ENCODE measurements around the gene TNIK. TPM values are rescaled to one million over a fixed set of nuclear protein-coding genes. Genes with fewer than 3 reads are reported as not detected.

Gene TNIK
- total RNA-seq, 1 donor from 2014 or later: 15.5 TPM

DNA sequence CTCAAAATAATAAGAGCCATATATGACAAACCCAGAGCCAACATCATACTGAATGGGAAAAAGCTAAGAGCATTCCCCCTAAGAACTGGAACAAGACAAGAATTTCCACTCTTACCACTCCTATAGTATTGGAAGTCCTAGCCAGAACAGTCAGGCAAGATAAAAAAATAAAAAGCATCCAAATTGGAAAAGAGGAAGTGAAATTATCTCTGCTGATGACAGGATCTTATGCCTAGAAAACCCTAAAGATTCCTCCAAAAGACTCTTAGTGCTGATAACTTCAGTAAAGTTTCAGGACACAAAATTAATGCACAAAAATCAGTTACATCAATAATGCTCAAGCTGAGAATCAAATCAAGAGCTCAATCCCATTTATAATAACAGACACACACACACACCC, 387.8 kb downstream of the TNIK start:
- no peaks in the 10 kb centered on the region for H3K9me3 Mint-ChIP-seq (ENCODE audit: unreplicated experiment)
- no peak overlapping the region for H3K4me3 Mint-ChIP-seq (ENCODE audit: unreplicated experiment)
- H3K4me1 Mint-ChIP-seq (ENCODE audit: unreplicated experiment): peaks cover 2% of the 10 kb centered on the region
- no peak for DNase-seq (ENCODE audit: extremely low spot score, unreplicated experiment)
- TF ChIP-seq, protein P1, sequence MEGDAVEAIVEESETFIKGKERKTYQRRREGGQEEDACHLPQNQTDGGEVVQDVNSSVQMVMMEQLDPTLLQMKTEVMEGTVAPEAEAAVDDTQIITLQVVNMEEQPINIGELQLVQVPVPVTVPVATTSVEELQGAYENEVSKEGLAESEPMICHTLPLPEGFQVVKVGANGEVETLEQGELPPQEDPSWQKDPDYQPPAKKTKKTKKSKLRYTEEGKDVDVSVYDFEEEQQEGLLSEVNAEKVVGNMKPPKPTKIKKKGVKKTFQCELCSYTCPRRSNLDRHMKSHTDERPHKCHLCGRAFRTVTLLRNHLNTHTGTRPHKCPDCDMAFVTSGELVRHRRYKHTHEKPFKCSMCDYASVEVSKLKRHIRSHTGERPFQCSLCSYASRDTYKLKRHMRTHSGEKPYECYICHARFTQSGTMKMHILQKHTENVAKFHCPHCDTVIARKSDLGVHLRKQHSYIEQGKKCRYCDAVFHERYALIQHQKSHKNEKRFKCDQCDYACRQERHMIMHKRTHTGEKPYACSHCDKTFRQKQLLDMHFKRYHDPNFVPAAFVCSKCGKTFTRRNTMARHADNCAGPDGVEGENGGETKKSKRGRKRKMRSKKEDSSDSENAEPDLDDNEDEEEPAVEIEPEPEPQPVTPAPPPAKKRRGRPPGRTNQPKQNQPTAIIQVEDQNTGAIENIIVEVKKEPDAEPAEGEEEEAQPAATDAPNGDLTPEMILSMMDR (IDR thresholded peaks at IDR 0.05): no peak
- peaks cover 21% of the 10 kb centered on the region for H3K36me3 Mint-ChIP-seq (ENCODE audit: unreplicated experiment)
- H3K27me3 Mint-ChIP-seq (ENCODE audit: unreplicated experiment): no peaks in the 10 kb centered on the region
- no peak overlapping the region for H3K27ac Mint-ChIP-seq (ENCODE audit: unreplicated experiment)

DNA sequence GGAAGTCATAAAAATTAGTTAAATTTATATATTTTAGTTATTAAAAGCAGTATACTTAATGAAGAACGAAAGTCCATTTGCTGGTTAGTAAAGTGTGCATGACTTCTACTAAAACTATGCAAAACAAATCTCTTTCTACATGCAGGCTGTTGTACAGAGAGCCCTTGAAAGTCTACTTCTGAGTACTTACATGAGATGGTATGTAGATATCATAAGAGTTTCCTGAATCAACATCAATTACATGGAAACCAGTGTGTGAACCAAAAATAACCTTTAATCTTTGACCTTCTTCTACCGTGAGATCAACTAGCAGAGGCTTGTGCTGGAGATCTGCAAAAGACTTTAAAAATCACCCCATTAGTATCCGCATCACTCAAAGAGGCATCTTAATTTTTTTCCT, 391.5 kb downstream of the TNIK start:
- no peaks in the 10 kb centered on the region for H3K27me3 Mint-ChIP-seq (ENCODE audit: unreplicated experiment)
- no peak overlapping the region for H3K27ac Mint-ChIP-seq (ENCODE audit: unreplicated experiment)
- H3K4me3 Mint-ChIP-seq (ENCODE audit: unreplicated experiment): no peak overlapping the region
- TF ChIP-seq, protein P1 (IDR thresholded peaks at IDR 0.05): no peak
- H3K4me1 Mint-ChIP-seq (ENCODE audit: unreplicated experiment): no peaks in the 10 kb centered on the region
- no peaks in the 10 kb centered on the region for H3K9me3 Mint-ChIP-seq (ENCODE audit: unreplicated experiment)
- no peak for DNase-seq (ENCODE audit: extremely low spot score, unreplicated experiment)
- peaks cover 28% of the 10 kb centered on the region for H3K36me3 Mint-ChIP-seq (ENCODE audit: unreplicated experiment)

- Mint-ChIP-seq H3K9me3 (ENCODE audit: unreplicated experiment) (no peaks in the 10 kb centered on the region), H3K4me1 (ENCODE audit: unreplicated experiment) (no peaks in the 10 kb centered on the region), H3K27ac (ENCODE audit: unreplicated experiment) (no peak overlapping the region), H3K27me3 (ENCODE audit: unreplicated experiment) (no peaks in the 10 kb centered on the region), H3K4me3 (ENCODE audit: unreplicated experiment) (no peak overlapping the region), H3K36me3 (ENCODE audit: unreplicated experiment) (peaks cover 25% of the 10 kb centered on the region)
- TF ChIP-seq, protein P1 (IDR thresholded peaks at IDR 0.05): no peak
- DNase-seq (ENCODE audit: extremely low spot score, unreplicated experiment): no peak
Observed at GRCh38 chr3:171066206-171066605, 394.0 kb downstream of the TNIK start.

DNA sequence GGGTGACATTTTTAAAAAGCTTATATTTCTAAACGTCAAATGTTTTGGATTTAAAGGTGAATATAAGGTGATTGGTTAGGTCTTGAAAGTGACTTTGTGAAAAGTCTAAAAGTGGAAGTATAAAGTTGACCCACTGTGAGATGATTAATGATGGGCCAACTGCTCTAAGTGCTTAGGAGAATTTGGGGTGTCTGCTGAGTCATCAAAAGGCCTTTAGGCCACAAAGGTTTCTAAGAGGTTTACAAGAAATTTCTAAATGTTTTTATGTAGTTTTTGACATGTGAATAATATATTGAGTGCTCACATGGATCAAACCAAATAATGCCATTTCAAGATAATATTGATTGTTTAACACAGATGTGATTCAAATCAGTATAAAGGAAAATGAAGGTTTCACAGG, 394.5 kb downstream of the TNIK start:
- Mint-ChIP-seq H3K9me3 (ENCODE audit: unreplicated experiment) (no peaks in the 10 kb centered on the region), H3K4me1 (ENCODE audit: unreplicated experiment) (no peaks in the 10 kb centered on the region), H3K27me3 (ENCODE audit: unreplicated experiment) (no peaks in the 10 kb centered on the region), H3K4me3 (ENCODE audit: unreplicated experiment) (no peak overlapping the region), H3K27ac (ENCODE audit: unreplicated experiment) (no peak overlapping the region), H3K36me3 (ENCODE audit: unreplicated experiment) (peaks cover 25% of the 10 kb centered on the region)
- TF ChIP-seq, protein P1 (IDR thresholded peaks at IDR 0.05): no peak
- DNase-seq (ENCODE audit: extremely low spot score, unreplicated experiment): no peak

DNA sequence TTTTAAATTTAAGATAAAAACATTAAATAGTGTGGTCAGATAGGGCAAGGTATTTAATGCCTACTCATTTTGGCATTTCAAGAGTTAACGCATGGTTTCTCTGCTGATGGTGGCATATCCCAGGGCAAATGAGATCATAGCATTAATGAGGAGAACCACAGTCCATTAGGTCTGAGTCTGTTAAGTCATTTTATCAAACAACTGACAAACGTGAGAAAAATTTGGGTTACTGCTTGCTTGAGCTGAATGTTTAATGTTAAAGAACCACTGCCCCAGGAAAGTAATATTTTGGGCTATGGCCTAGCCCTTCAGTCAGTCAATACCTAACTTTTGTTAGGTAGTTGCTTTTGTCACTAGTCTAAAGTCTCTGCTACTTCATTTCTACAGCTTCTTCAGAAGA, 395.7 kb downstream of the TNIK start:
- peaks cover 19% of the 10 kb centered on the region for H3K36me3 Mint-ChIP-seq (ENCODE audit: unreplicated experiment)

More for the DNA sequence above, 395.7 kb downstream of the TNIK start:
- DNase-seq (ENCODE audit: extremely low spot score, unreplicated experiment): no peak
- Mint-ChIP-seq H3K27ac (ENCODE audit: unreplicated experiment) (no peak overlapping the region), H3K4me1 (ENCODE audit: unreplicated experiment) (no peaks in the 10 kb centered on the region), H3K9me3 (ENCODE audit: unreplicated experiment) (no peaks in the 10 kb centered on the region), H3K4me3 (ENCODE audit: unreplicated experiment) (no peak overlapping the region), H3K27me3 (ENCODE audit: unreplicated experiment) (no peaks in the 10 kb centered on the region)
- TF ChIP-seq, protein P1 (IDR thresholded peaks at IDR 0.05): no peak
